OCI-LY7 (cell line): ENCODE data around the gene S1PR2. TPM values are rescaled to one million over a fixed set of nuclear protein-coding genes. Genes with fewer than 3 reads are reported as not detected.

ENCODE experiments used
- BruUV-seq: library from RNA; stranded (reverse); fragments of 400-500 nt; replicated peaks from 2 replicates; lab custom pipeline; 2021; lab: Mats Ljungman, UMichigan
- CTCF ChIA-PET: fragments of 300-600 bp; sonication (Branson Sonifier 250); formaldehyde crosslinking; loops from one replicate; lab custom pipeline; 2022; ENCODE audit warnings: antibody characterized with exemption; ENCODE audit not compliant: unreplicated experiment; lab: Charles Lee
- POLR2A ChIA-PET: fragments of 300-600 bp; sonication (Branson Sonifier 250); formaldehyde crosslinking; loops from one replicate; lab custom pipeline; 2022; ENCODE audit warnings: antibody characterized with exemption; lab: Charles Lee
- DNase-seq: peaks from one replicate; pipeline ENCODE4 v3.0.0-alpha.2; 2015; ENCODE audit warnings: low spot score
- H2AFZ ChIP-seq: fragments of 200-600 bp; sonication (generic), shearing (Covaris generic); 2 replicates; pipeline ENCODE4 v1.6.1; 2014; ENCODE audit warnings: mild to moderate bottlenecking, antibody characterized with exemption, low read length, moderate library complexity
- H3K27ac ChIP-seq: fragments of 200-600 bp; sonication (generic); 2 replicates; pipeline ENCODE4 v1.5.1; 2014; ENCODE audit warnings: mixed run types, low read depth, mild to moderate bottlenecking, moderate library complexity, low read length, inconsistent platforms; ENCODE audit not compliant: poor library complexity, severe bottlenecking
- H3K36me3 ChIP-seq: fragments of 200-600 bp; sonication (generic); 2 replicates; pipeline ENCODE4 v1.6.1; 2014; ENCODE audit warnings: mild to moderate bottlenecking, antibody characterized with exemption, low read length, moderate library complexity, mixed read lengths; ENCODE audit not compliant: insufficient read depth
- H3K4me1 ChIP-seq: fragments of 200-600 bp; sonication (generic); 2 replicates; pipeline ENCODE4 v1.5.1; 2014; ENCODE audit warnings: mild to moderate bottlenecking, low read length; ENCODE audit not compliant: insufficient read depth, poor library complexity, severe bottlenecking
- H3K4me2 ChIP-seq: fragments of 200-600 bp; sonication (generic); 2 replicates; pipeline ENCODE4 v1.6.1; 2014; ENCODE audit warnings: mild to moderate bottlenecking, low read length
- H3K4me3 ChIP-seq: fragments of 200-600 bp; sonication (generic); 2 replicates; pipeline ENCODE4 v1.5.1; 2014; ENCODE audit warnings: mild to moderate bottlenecking, low read depth, low read length; ENCODE audit not compliant: poor library complexity, severe bottlenecking
- H3K79me2 ChIP-seq: fragments of 200-600 bp; sonication (generic); 2 replicates; pipeline ENCODE4 v1.6.1; 2016; ENCODE audit warnings: low read depth, mild to moderate bottlenecking, low read length, moderate library complexity, mixed read lengths; ENCODE audit not compliant: insufficient read depth
- H3K9me2 ChIP-seq: fragments of 200-600 bp; sonication (generic); 2 replicates; pipeline ENCODE4 v1.6.1; 2016; ENCODE audit warnings: mild to moderate bottlenecking, low read length, mixed read lengths; ENCODE audit not compliant: insufficient read depth
- H3K9me3 ChIP-seq: fragments of 200-600 bp; sonication (generic); 2 replicates; pipeline ENCODE4 v1.6.1; 2014; ENCODE audit warnings: mild to moderate bottlenecking, mixed run types, low read length, mixed read lengths
- H4K20me1 ChIP-seq: fragments of 200-600 bp; sonication (generic); 2 replicates; pipeline ENCODE4 v1.6.1; 2014; ENCODE audit warnings: mild to moderate bottlenecking, antibody characterized with exemption, low read length, moderate library complexity, mixed read lengths; ENCODE audit not compliant: insufficient read depth
- EZH2phosphoT487 ChIP-seq: fragments of 200-600 bp; sonication (generic); IDR thresholded peaks from 2 replicates; pipeline ENCODE4 v1.6.1; 2018; ENCODE audit warnings: low read depth, borderline replicate concordance, mild to moderate bottlenecking, mixed run types, antibody characterized with exemption, low read length, moderate library complexity, mixed read lengths
- intact Hi-C: fragments of 100-400 bp; cut with micrococcal nuclease; formaldehyde crosslinking; loops from one replicate; pipeline ENCODE4 v1.10.0; 2022; ENCODE audit not compliant: unreplicated experiment
- total RNA-seq, 2 experiments: library from RNA; depleted of rRNA in 1 of 2; stranded (reverse); fragments of >200 nt in 1 of 2; shearing (Covaris generic) in 1 of 2; gene quantifications; 2 replicates each; pipeline ENCODE4 v1.2.3, GENCODE V29; 2014 to 2022
- TF ChIP-seq, protein P1 (sequence below): fragments of 200-600 bp; sonication (generic); conservative IDR thresholded peaks from 2 replicates; pipeline ENCODE4 v1.5.1; 2014; ENCODE audit warnings: mild to moderate bottlenecking, antibody characterized with exemption, low read length, moderate library complexity, mixed read lengths

Gene S1PR2
- total RNA-seq, 2 experiments from 2014 or later: 27.8 to 64.5 TPM

DNA sequence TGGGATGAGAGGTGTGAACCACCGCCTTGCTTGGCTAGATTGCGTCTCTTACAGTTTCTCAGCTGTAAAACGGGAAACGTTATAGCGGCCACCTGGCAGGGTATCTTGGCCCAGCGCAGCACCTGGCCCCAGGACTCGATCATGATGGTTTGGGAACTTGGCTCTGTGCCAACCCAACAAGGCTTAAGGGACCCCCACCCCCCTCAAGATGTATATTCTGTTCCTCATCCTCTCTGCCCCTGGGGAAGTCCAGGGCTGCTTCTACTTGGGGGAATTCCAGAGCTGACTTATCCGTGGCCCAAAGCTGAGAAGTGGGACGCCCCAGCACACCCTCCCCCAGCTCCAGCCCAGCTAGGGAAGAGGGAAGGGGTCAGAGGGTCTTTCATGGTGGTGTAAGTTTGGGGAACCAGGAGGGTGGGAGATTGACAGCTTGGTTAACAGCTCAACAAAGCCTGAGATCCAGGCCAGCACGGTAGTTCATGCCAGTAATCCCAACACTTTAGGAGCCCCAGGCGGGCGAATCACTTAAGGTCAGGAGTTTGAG is 40.5 kb upstream of the S1PR2 start:
- peak; percentile 90 for DNase-seq

DNA sequence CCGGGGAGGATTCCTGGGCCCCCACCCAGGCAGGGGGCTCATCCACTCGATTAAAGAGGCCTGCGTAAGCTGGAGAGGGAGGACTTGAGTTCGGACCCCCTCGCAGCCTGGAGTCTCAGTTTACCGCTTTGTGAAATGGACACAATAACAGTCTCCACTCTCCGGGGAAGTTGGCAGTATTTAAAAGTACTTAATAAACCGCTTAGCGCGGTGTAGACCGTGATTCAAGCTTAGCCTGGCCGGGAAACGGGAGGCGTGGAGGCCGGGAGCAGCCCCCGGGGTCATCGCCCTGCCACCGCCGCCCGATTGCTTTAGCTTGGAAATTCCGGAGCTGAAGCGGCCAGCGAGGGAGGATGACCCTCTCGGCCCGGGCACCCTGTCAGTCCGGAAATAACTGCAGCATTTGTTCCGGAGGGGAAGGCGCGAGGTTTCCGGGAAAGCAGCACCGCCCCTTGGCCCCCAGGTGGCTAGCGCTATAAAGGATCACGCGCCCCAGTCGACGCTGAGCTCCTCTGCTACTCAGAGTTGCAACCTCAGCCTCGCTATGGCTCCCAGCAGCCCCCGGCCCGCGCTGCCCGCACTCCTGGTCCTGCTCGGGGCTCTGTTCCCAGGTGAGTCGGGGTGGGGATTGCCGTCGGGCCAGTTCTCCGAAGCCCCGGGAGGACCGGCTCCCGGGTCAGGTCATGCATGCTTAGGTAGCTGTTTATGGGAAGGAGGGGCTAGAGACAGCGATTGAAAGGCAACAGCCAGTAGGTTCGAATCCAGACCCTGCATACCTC is 39.7 kb upstream of the S1PR2 start, which contains the start of gene ICAM1:
TSS of gene ICAM1 (plus strand) at position 505 of the 779 bp plus-strand sequence. CDS start at position 545, 40 bp downstream.
- ChIA-PET CTCF (interaction anchor here (0.6 to 1.2 kb wide), 6 partner anchors 12 to 153 kb away, joined by 3 to 4 read pairs (median 3); partner anchors contain the start of gene TYK2), POLR2A (interaction anchor here (0.6 to 2.4 kb wide), 13 partner anchors 10 to 576 kb away, joined by 3 to 14 read pairs (median 4); partner anchors contain the start of genes ICAM4, ICAM5, RAVER1 and TYK2)
- H3K79me2 ChIP-seq: 0 out of 2 replicates have a peak, but pooled peaks cover 5% of the 10 kb centered on the region
- peak; percentile 80 for DNase-seq
- no peaks in the 10 kb centered on the region for H3K9me3 ChIP-seq
- TF ChIP-seq, protein P1, sequence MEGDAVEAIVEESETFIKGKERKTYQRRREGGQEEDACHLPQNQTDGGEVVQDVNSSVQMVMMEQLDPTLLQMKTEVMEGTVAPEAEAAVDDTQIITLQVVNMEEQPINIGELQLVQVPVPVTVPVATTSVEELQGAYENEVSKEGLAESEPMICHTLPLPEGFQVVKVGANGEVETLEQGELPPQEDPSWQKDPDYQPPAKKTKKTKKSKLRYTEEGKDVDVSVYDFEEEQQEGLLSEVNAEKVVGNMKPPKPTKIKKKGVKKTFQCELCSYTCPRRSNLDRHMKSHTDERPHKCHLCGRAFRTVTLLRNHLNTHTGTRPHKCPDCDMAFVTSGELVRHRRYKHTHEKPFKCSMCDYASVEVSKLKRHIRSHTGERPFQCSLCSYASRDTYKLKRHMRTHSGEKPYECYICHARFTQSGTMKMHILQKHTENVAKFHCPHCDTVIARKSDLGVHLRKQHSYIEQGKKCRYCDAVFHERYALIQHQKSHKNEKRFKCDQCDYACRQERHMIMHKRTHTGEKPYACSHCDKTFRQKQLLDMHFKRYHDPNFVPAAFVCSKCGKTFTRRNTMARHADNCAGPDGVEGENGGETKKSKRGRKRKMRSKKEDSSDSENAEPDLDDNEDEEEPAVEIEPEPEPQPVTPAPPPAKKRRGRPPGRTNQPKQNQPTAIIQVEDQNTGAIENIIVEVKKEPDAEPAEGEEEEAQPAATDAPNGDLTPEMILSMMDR: 0 out of 2 replicates have a peak, but pooled peaks have one; percentile 17
- TF ChIP-seq EZH2phosphoT487: no peak
- H3K4me1 ChIP-seq: peaks cover 31% of the 10 kb centered on the region
- H3K36me3 ChIP-seq: 0 out of 2 replicates have a peak, but pooled peaks cover 3% of the 10 kb centered on the region
- peak within 1 kb of the TSS; percentile 86 for H3K4me2 ChIP-seq
- H3K9me2 ChIP-seq: no peaks in the 10 kb centered on the region
- peak within 1 kb of the TSS; percentile 75 for H3K27ac ChIP-seq
- H3K4me3 ChIP-seq: peak within 1 kb of the TSS; percentile 66
- intact Hi-C loops: no loop called here
- TSS peak; percentile 90 for BruUV-seq
- H4K20me1 ChIP-seq: no peaks in the 10 kb centered on the region
- peak within 1 kb of the TSS; percentile 61; the same call in 1 of the 2 replicates for H2AFZ ChIP-seq

More for the DNA sequence above, 40.5 kb upstream of the S1PR2 start:
- H3K79me2 ChIP-seq: 0 out of 2 replicates have a peak, but pooled peaks cover 5% of the 10 kb centered on the region
- no peaks in the 10 kb centered on the region for H3K9me3 ChIP-seq
- ChIA-PET CTCF (interaction anchor here (0.8 to 1.3 kb wide), 5 partner anchors 13 to 154 kb away, joined by 3 to 4 read pairs (median 3); no protein-coding TSS in a partner anchor), POLR2A (interaction anchor here (0.6 to 2.4 kb wide), 12 partner anchors 9 to 179 kb away, joined by 3 to 14 read pairs (median 4); partner anchors contain the start of genes ICAM4, ICAM5, RAVER1 and TYK2)
- peak overlapping the region; percentile 59; the same call in 1 of the 2 replicates for H2AFZ ChIP-seq
- peak overlapping the region; percentile 86 for H3K4me2 ChIP-seq
- H3K36me3 ChIP-seq: 0 out of 2 replicates have a peak, but pooled peaks cover 3% of the 10 kb centered on the region
- H3K4me3 ChIP-seq: peak overlapping the region; percentile 66
- no peak for TF ChIP-seq EZH2phosphoT487
- TF ChIP-seq, protein P1: no peak
- BruUV-seq: TSS peak; percentile 90
- peaks cover 31% of the 10 kb centered on the region for H3K4me1 ChIP-seq
- intact Hi-C loops: no loop called here
- H3K9me2 ChIP-seq: no peaks in the 10 kb centered on the region
- H3K27ac ChIP-seq: peak overlapping the region; percentile 75
- H4K20me1 ChIP-seq: no peaks in the 10 kb centered on the region
